BLaER1 treated with 17β-estradiol and CSF1 and Interleukin-3, amounts not matched to agents 10 nM and 100 nM (cell line): Measurements from ENCODE around the gene PROZ.
A peak's percentile ranks its signal among the peaks of the same experiment; 100 is the strongest.

Experiments
- H3K27ac ChIP-seq, 11 experiments: shearing (Covaris generic); formaldehyde crosslinking; 2 replicates each; pipeline ENCODE4 v1.8.1; 2022
- H3K27me3 ChIP-seq, 11 experiments: shearing (Covaris generic); formaldehyde crosslinking; 2 replicates each; pipeline ENCODE4 v1.8.1; 2022
- H3K36me3 ChIP-seq, 11 experiments: shearing (Covaris generic); formaldehyde crosslinking; 2 replicates each; pipeline ENCODE4 v1.8.1; 2022
- H3K4me1 ChIP-seq, 10 experiments: shearing (Covaris generic); formaldehyde crosslinking; 2 replicates each; pipeline ENCODE4 v1.8.1; 2022
- H3K4me2 ChIP-seq, 11 experiments: shearing (Covaris generic); formaldehyde crosslinking; 2 replicates each; pipeline ENCODE4 v1.8.1; 2022
- H3K4me3 ChIP-seq, 10 experiments: shearing (Covaris generic); formaldehyde crosslinking; 2 replicates each; pipeline ENCODE4 v1.8.1; 2022
- H3K9ac ChIP-seq, 11 experiments: shearing (Covaris generic); formaldehyde crosslinking; 2 replicates each; pipeline ENCODE4 v1.8.1; 2022
- H3K9me3 ChIP-seq, 11 experiments: shearing (Covaris generic); formaldehyde crosslinking; replicated peaks in 1 of 11; 2 replicates each; pipeline ENCODE4 v1.8.1; 2022
- H4K20me1 ChIP-seq, 11 experiments: shearing (Covaris generic); formaldehyde crosslinking; 2 replicates each; pipeline ENCODE4 v1.8.1; 2022
- Cebpa-rat ChIP-seq, 11 experiments: shearing (Covaris generic); IDR thresholded peaks; 2 replicates each; pipeline ENCODE4 v1.8.1; 2022

PROZ gene

GRCh38 chr13:113182046-113182445 lies 23.6 kb downstream of the PROZ start:
- peaks cover 82 to 100% (median 96%) of the 10 kb centered on the region in 11 experiments for H3K36me3 ChIP-seq

GRCh38 chr13:113183450-113184129 lies 25.1 kb downstream of the PROZ start:
- no peak overlapping the region for H3K4me2 ChIP-seq
- no peaks in the 10 kb centered on the region for H3K9me3 ChIP-seq
- no peak overlapping the region for H3K4me3 ChIP-seq
- peaks cover 78 to 100% (median 96%) of the 10 kb centered on the region in 11 experiments for H3K36me3 ChIP-seq
- H4K20me1 ChIP-seq = peaks cover 0 to 50% (median 24%) of the 10 kb centered on the region in 11 experiments; a peak in 14 of 22 replicates
- no peak overlapping the region for H3K27ac ChIP-seq
- TF ChIP-seq Cebpa-rat (IDR thresholded peaks at IDR 0.05) = no peak
- H3K27me3 ChIP-seq = no peaks in the 10 kb centered on the region
- H3K9ac ChIP-seq = no peak overlapping the region
- H3K4me1 ChIP-seq = peaks cover 13 to 67% (median 20%) of the 10 kb centered on the region in 10 experiments

More at GRCh38 chr13:113182046-113182445, 23.6 kb downstream of the PROZ start:
- H3K27ac ChIP-seq = no peak overlapping the region
- peak overlapping the region in 1 of 11 experiments; percentile 24; a peak in 1 of 22 replicates for H3K4me2 ChIP-seq
- peaks cover 0 to 40% (median 17%) of the 10 kb centered on the region in 11 experiments; a peak in 13 of 22 replicates for H4K20me1 ChIP-seq
- peaks cover 0 to 10% (median 0%) of the 10 kb centered on the region in 11 experiments; a peak in 3 of 22 replicates for H3K9me3 ChIP-seq
- H3K27me3 ChIP-seq = no peaks in the 10 kb centered on the region
- TF ChIP-seq Cebpa-rat (IDR thresholded peaks at IDR 0.05) = no peak
- peaks cover 13 to 67% (median 18%) of the 10 kb centered on the region in 10 experiments for H3K4me1 ChIP-seq
- no peak overlapping the region for H3K9ac ChIP-seq
- H3K4me3 ChIP-seq = no peak overlapping the region

- no peaks in the 10 kb centered on the region for H3K27me3 ChIP-seq
- no peak overlapping the region for H3K9ac ChIP-seq
- H3K36me3 ChIP-seq = peaks cover 74 to 100% (median 96%) of the 10 kb centered on the region in 11 experiments
- H3K4me2 ChIP-seq = peak overlapping the region in 7 of 11 experiments; percentile 2 to 61 (median 15); a peak in 11 of 22 replicates
- H3K9me3 ChIP-seq = no peaks in the 10 kb centered on the region
- peaks cover 0 to 44% (median 22%) of the 10 kb centered on the region in 11 experiments; a peak in 14 of 22 replicates for H4K20me1 ChIP-seq
- no peak for TF ChIP-seq Cebpa-rat (IDR thresholded peaks at IDR 0.05)
- H3K27ac ChIP-seq = no peak overlapping the region
- H3K4me1 ChIP-seq = peaks cover 13 to 61% (median 20%) of the 10 kb centered on the region in 10 experiments
- no peak overlapping the region for H3K4me3 ChIP-seq
Measured at GRCh38 chr13:113184568-113185440, 26.4 kb downstream of the PROZ start.

GRCh38 chr13:113186061-113186900 lies 27.8 kb downstream of the PROZ start:
- Histone ChIP-seq H4K20me1 (peaks cover 0 to 43% (median 21%) of the 10 kb centered on the region in 11 experiments; a peak in 14 of 22 replicates), H3K9ac (peak overlapping the region in 1 of 11 experiments; percentile 39; a peak in 1 of 22 replicates), H3K4me3 (no peak overlapping the region), H3K4me1 (peaks cover 13 to 55% (median 20%) of the 10 kb centered on the region in 10 experiments), H3K36me3 (peaks cover 73 to 100% (median 96%) of the 10 kb centered on the region in 11 experiments), H3K9me3 (no peaks in the 10 kb centered on the region), H3K27me3 (no peaks in the 10 kb centered on the region), H3K27ac (peak overlapping the region in 3 of 11 experiments; percentile 50 to 78 (median 61); a peak in 4 of 22 replicates), H3K4me2 (peak overlapping the region in 4 of 11 experiments; percentile 36 to 67 (median 64); a peak in 5 of 22 replicates)
- no peak for TF ChIP-seq Cebpa-rat (IDR thresholded peaks at IDR 0.05)

GRCh38 chr13:113187263-113187669 lies 28.8 kb downstream of the PROZ start:
- Histone ChIP-seq H3K9me3 (no peaks in the 10 kb centered on the region), H4K20me1 (peaks cover 0 to 43% (median 21%) of the 10 kb centered on the region in 11 experiments; a peak in 14 of 22 replicates), H3K27ac (peak overlapping the region in 3 of 11 experiments; percentile 50 to 78 (median 61); a peak in 5 of 22 replicates), H3K4me1 (peaks cover 13 to 55% (median 20%) of the 10 kb centered on the region in 10 experiments), H3K4me2 (peak overlapping the region in 5 of 11 experiments; percentile 15 to 67 (median 61); a peak in 9 of 22 replicates), H3K27me3 (no peaks in the 10 kb centered on the region), H3K36me3 (peaks cover 73 to 100% (median 96%) of the 10 kb centered on the region in 11 experiments), H3K4me3 (no peak overlapping the region), H3K9ac (peak overlapping the region in 1 of 11 experiments; percentile 39; a peak in 1 of 22 replicates)
- TF ChIP-seq Cebpa-rat (IDR thresholded peaks at IDR 0.05) = no peak

- peaks cover 0 to 43% (median 21%) of the 10 kb centered on the region in 11 experiments; a peak in 14 of 22 replicates for H4K20me1 ChIP-seq
- peaks cover 13 to 55% (median 20%) of the 10 kb centered on the region in 10 experiments for H3K4me1 ChIP-seq
- peak overlapping the region in 4 of 11 experiments; percentile 21 to 66 (median 38); a peak in 5 of 22 replicates for H3K4me2 ChIP-seq
- no peaks in the 10 kb centered on the region for H3K9me3 ChIP-seq
- TF ChIP-seq Cebpa-rat (IDR thresholded peaks at IDR 0.05) = no peak
- H3K9ac ChIP-seq = no peak overlapping the region
- no peak overlapping the region for H3K4me3 ChIP-seq
- no peaks in the 10 kb centered on the region for H3K27me3 ChIP-seq
- peak overlapping the region in 3 of 11 experiments; percentile 38 to 78 (median 61); a peak in 3 of 22 replicates for H3K27ac ChIP-seq
- peaks cover 73 to 100% (median 96%) of the 10 kb centered on the region in 11 experiments for H3K36me3 ChIP-seq
Measured at GRCh38 chr13:113187883-113188665, 29.6 kb downstream of the PROZ start.

- H3K9me3 ChIP-seq = no peaks in the 10 kb centered on the region
- no peak overlapping the region for H3K9ac ChIP-seq
- TF ChIP-seq Cebpa-rat (IDR thresholded peaks at IDR 0.05) = no peak
- no peak overlapping the region for H3K4me3 ChIP-seq
- no peak overlapping the region for H3K27ac ChIP-seq
- no peak overlapping the region for H3K4me2 ChIP-seq
- H3K4me1 ChIP-seq = peaks cover 5 to 47% (median 14%) of the 10 kb centered on the region in 10 experiments
- no peaks in the 10 kb centered on the region for H3K27me3 ChIP-seq
- peaks cover 0 to 38% (median 14%) of the 10 kb centered on the region in 11 experiments; a peak in 14 of 22 replicates for H4K20me1 ChIP-seq
- peaks cover 73 to 100% (median 94%) of the 10 kb centered on the region in 11 experiments for H3K36me3 ChIP-seq
Measured at GRCh38 chr13:113190181-113190580, 31.7 kb downstream of the PROZ start.
